GM19328 (cell line): ENCODE results near the gene PPP1R12C.
"Not testable (repeated sequence)": the region's sequence is repeated elsewhere in the genome, so short reads cannot be mapped to it uniquely, and the experiment has no call there.

Experiments used
- ATAC-seq: cut with Tn5 transposase; IDR thresholded peaks from one replicate; pipeline ENCODE4 v1.9.1; 2021; ENCODE audit warnings: mild to moderate bottlenecking, moderate library complexity; ENCODE audit not compliant: unreplicated experiment

Gene PPP1R12C

DNA sequence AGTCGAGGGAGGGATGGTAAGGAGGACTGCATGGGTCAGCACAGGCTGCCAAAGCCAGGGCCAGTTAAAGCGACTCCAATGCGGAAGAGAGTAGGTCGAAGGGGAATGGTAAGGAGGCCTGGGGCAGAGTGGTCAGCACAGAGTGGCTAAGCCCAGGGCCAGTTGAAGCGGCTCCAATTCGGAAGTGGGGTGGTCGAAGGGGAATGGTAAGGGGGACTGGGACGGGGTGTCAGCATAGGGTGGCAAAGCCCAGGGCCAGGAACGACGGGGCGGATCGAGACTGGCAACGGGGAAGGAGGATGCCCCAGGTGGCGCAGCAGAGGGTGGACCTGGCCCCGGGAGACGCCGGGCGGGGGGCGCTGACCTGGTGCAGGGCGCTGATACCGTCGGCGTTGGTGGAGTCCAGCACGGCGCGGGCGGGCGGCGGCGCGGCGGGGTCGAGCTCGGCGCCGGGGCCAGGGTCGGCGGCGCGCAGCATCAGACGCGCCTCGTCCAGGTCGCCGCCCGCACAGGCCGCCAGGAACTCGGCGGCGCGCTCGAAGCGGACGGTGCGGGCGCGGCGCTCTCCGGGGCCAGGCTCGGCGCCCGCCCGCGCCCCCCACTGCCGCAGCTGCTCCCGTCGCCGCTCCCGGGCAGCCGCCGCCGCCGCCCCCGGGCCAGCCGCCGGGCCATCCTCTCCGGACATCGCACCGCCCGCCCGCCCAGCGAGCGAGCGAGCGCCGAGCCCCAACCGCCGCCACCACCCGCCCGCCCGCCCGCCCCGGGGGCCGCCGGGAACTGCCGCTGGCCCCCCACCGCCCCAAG lies at the start of gene PPP1R12C:
PPP1R12C (minus strand) TSS at position 779 of the 804 bp plus-strand sequence; CDS start at position 685, 94 bp downstream.
- peak; percentile 3 for ATAC-seq

DNA sequence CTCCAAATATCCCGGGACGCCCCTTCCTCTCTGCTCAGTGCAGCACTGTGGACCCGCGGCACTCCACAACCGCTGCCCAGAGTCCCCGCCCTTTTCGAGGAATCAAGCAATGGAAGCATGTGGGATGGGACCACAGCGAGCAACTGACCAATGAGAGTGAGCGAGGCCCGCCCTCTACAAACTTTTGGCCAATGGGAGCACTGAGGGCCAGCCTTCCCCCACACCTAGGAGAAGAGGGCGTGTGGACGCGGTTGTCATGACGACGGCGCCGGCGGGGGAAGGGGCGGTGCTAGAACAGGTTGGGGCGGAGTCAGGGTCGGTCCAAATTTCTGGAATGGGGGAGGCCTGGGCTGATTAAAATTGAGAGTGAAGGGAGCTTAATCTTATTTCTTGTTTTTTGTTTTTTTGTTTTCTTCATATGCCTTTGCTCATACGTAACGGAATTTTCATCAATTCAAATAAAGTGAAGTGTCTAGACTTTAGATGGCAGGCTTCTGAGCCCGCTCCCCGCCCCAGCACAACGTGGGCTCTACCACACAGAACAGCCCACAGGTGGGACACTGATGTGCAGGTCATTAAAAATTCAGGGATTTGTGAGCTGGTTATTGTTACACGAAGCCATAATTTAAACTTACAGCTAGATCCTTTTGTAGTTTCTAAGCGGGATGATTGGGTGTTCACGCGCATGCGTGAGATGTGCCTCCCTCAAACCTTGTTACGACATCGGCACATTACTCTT lies 49.3 kb upstream of the PPP1R12C start, which contains the start of gene DNAAF3:
DNAAF3 (minus strand) TSS at position 84 of the 739 bp plus-strand sequence. CDS start 200 bp downstream, outside the sequence.
- peak; percentile 64 for ATAC-seq

DNA sequence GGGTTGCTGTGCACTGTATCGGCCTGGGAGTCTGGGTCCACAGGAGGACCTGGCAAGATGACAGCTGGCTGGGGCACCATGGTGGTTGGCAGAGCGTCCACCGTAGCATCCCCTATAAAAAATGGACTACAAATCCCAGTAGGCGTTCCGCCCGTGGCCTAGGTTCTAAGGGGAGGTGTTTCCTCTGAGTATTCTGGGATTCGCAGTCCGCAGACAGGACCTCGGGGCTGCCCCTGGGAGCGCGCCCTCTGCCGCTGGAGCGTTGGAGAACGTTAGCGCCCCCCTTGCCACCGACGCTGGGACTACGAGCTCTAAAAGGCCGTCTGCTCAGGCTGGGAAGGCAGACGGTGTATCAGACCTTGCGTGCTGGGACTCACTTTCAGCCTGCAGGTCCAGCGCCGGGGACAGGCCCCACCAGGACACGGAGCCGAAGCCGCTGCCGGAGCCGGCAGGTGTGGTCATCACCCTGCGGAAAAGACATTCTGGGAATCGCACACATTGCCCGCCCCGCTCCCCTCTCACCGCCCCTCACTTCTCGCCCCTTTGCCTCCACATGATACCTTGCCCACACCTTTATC lies 48.6 kb upstream of the PPP1R12C start:
- ATAC-seq: peak; percentile 17

DNA sequence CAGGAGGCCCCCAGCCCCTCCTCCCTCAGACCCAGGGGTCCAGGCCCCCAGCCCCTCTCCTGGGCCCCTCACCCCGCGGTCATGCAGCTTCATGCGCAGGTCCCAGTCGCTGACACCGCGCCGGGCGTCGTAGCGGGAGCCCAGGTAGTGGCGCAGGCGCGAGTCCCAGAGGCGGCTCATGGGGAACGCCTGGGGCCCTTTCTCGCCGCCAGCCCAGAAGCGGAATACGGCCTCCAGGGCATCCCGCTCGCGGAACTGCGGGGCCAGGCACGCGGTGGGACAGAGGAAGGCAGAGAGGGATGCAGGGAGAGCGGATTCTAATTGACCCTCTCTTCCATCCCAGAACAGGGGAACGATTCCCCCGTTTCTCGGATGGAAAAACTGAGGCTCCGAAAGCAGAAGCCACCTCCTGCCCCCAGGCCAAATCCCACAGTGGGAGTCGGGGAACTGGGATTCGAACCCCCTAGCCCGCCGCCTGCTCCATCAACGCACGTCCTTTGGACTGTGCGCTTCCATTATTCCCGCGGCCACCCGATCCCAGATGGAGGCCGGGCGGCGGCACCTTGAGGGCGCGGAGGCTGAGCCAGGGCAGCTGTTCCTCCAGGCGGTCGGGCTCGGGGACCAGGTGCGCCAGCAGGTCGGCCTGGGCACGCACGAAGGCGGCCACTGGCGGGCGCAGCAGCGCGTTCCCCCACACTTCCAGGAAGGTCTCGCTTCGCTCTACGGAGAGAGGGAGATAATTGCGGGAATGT lies 44.3 kb upstream of the PPP1R12C start:
- no peak for ATAC-seq

DNA sequence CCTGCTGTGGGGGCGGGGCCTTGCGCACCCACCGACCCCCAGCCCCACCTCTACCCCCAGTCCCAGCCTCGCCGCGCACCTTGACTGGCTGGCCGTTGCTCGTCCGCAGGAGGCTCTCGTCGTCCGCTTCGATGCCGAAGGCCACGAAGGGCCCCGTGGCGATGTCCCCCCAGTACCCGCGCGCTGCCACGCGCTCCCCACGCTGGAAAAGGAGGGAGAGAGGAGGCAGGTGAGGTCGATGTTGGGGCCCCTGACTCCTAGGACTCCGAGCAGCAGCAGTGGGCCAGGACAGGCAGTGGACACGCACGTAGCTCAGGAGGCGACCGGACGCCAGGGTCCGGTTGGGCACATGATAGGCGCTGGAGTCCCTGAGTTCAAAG lies 43.5 kb upstream of the PPP1R12C start:
- ATAC-seq: no peak

DNA sequence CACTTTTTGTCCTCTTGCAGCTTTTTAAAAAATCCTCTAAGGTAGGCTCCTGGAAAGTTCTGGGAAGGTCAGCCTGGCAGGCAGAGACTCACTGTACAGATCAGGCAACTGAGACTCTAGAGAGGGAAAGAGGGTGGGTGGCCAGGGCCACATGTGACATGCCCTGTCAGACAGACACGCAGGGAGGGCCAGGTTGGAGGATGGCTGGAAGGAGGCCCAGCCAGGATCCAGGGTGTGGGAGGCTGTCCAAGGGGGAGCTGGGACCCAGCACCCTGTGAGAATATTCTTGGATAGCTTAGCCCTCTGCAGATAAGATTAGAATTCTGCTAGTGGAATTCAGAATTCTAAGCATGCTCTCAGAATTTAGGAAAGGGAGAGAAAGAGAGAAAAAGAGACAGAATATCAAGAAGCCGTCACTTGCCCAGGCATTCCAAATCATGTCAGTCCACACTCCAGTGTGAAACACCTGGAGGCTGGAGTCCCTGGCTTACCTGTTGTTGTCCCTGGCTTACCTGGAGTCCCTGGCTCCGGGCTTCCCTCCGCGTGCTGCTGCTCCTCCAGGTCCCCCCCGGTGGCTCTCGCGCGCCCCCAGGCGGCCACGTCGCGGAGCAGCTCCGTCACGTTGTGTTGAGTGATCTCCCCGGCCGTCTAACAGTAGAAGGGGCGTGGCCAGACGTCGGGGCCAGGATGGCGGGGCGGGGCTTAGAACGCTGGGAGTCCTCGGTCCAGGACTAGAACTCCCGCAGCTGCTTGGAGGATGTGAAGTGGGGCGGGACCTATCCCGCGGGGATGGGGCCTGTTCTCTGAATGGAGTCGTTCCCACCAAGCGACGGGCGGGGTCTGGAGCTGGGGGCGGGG lies 42.9 kb upstream of the PPP1R12C start:
- peak; percentile 57 for ATAC-seq

DNA sequence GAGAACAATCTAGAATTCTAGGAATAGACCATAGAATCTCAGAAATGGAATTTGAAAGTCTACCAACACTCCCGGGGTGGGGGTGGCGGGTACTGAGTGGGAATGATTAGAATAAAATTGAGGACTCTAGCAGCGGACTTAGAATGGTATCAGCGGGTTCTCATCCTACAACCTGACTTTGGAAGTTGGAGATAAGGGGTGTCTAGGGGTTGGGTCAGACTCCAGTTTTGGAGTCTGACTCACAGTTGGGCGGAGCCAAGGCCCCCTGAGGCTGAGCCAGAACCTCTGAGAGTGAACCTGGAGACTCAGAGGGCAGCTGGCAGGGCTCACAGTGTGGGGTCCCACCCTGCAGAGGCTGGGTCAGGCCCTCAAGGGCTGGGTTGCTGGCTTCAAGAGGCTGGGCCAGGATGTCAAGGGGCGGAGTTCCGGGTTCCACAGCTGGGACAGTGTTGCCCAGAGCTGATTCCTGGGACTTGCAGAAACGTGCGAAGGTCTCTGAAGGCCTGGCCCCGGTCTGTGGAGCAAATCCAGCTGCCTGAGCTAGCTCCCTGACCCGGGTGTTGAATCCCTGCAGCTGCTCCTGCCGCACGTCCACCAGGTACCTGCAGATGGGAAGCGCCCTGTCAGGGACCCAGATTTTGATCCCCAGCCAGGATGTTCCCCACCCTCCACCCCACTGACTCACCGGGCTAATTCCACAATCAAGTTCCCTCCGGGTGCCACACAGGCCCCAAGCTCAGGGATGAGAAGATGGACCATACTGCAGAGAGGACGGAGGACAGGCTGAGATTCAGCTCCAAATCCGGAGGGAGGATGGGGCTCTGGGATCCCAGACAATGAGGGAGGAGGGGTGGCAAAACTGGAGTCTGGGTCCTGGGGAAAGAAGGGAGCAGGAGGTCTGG lies 41.7 kb upstream of the PPP1R12C start:
- no peak for ATAC-seq

DNA sequence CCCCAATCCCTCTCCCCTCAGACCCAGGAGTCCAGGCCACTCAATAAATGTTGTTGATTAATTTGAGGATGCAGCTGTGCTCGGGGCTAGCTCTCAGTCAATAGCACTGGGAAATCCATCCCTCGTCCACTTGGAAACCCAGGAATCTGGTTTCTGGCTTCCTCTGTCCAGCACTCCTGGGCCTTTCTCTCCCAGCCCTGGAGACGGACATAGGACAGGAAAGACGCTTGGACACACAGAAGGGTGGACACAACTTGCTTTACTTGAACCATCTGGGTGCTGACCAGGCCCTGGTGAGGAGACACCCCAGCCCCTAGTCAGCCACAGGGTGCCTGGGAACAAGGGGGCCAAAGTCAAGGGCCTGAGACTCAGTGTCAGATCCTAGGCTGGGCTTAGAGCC lies 41.0 kb upstream of the PPP1R12C start:
- no peak for ATAC-seq

DNA sequence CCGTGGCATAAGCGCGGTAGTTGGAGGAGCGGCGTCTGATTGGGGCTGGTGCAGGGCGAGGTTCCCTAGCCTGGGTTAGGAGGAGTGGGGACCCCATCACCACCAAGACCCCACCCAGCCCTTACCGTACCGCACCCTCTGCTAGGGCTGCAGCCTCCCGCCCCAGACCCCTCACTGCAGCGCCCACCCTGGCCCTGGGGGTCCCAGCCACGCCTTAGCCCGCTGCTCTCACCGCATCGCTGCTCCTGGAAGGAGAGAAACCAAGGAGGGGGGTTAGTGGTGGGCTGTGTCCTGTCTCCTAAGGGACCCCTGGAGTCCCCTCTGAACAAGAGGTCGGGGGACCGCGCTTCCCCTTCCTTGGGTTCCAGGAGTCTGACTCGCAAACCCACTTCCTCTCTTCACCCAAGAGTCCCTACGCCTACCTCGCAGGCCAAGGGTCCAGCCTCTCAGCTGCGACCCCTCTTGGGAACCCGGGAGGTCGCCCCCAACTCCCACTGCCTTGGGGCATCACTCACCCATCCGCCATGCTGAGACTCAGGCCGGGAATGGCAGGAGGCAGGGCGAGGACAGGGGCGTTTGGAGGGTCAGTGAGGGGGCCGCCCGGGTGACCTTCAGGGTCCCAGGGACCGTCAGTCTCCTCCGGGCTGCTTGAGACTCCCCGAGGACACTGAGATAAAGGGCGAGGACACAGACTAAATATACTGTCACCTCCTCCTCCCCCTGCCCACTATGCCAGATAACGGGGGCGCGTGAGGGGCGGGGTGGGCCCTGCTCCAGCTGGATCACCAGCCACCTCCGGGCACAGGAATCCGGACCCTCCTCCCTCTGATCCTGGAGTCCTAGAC lies 39.8 kb upstream of the PPP1R12C start, which contains the start of gene TNNI3:
TNNI3 (minus strand) TSS at position 669 of the 845 bp plus-strand sequence; CDS start at position 526, 143 bp downstream.
- ATAC-seq: no peak

DNA sequence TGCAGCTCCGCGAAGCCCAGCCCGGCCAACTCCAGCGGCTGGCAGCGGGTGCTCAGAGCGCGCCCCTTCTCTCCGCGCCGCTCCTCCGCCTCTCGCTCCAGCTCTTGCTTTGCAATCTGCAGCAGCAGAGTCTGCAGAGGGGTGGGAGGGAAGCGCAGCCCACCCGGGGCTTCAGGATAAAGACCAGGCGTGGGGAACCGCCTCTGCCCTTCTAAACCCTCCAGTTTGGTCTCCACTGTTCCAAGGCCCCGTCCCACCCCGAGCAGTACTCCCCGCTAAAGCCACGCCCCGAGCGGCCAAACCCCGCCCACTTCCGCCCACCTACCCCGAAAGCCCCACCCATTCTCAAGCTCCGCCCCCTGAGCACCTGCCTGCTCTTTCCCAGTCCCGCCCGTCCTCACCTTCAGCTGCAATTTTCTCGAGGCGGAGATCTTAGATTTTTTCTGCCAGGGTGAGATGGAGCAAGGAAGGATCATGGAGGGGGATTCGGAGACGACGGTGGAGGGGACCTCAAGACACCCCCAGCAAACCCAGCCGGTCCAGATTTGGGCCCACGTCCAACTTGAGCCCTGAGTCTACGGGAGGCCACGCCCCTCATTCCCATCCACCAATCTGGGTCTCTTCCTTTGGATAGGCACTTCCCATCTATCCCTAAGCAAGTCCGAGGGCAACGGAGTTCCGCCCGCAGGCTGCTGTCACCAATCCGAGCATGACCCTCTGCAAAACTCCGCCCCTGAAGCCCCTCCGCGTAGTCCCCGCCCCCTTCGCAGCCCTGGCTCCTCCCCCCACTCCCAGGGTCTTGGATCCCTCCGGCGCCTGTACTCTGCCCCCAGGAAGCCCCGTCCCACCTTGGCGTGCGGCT lies 39.0 kb upstream of the PPP1R12C start:
- no peak for ATAC-seq

DNA sequence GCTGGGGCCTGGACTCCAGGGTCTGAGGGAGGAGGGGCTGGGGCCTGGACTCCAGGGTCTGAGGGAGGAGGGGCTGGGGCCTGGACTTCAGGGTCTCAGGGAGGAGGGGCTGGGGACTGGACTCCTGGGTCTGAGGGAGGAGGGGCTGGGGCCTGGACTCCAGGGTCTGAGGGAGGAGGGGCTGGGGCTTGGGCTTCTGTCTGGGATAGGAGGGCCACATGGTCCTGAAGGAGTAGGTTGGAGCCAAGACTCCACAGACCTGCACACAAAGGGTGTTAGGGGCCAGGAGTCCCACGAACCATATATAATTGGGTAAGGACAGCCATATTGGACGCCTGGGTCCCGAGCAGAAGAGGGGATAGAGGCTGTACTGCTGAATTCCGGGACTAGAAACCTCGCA lies 38.3 kb upstream of the PPP1R12C start:
- not testable (repeated sequence) for ATAC-seq

DNA sequence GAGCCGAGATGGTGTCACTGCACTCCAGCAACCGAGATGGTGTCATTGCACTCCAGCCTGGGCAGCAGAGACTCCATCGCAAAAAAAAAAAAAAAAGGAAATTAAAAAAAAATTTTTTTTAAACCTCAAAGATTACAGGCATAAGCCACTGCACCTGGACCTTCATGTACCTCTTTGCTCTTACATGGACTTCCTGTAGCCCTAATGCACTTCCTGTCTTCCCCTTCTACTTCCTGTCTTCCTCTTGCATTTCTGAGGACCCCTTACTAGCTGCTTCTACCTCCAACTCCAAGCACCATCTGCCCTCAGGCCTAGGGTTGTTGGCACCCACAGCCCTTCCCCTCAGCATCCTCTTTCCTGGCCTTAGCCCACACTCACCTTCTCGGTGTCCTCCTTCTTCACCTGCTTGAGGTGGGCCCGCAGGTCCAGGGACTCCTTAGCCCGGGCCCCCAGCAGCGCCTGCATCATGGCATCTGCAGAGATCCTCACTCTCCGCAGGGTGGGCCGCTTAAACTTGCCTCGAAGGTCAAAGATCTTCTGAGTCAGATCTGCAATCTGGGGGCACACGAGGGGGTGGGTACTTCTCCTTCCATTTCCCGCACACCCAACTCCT lies 36.3 kb upstream of the PPP1R12C start:
- no peak for ATAC-seq

DNA sequence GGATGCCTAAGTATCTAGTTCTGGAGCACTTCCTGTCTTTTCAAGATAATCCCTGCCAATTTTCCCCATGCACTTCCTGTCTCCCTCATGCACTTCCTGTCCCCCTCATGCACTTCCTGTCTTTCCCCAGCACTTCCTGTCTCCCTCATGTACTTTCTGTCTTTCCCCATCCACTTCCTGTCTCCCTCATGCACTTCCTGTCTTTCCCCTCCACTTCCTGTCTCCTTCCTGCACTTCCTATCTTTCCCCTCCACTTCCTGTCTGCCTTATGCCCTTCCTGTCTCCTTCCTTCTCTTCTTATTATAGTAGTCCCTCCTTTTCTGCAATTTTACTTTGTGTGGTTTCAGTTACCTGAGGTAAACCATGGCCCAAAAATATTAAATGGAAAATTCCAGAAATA lies 34.6 kb upstream of the PPP1R12C start:
- ATAC-seq: no peak

DNA sequence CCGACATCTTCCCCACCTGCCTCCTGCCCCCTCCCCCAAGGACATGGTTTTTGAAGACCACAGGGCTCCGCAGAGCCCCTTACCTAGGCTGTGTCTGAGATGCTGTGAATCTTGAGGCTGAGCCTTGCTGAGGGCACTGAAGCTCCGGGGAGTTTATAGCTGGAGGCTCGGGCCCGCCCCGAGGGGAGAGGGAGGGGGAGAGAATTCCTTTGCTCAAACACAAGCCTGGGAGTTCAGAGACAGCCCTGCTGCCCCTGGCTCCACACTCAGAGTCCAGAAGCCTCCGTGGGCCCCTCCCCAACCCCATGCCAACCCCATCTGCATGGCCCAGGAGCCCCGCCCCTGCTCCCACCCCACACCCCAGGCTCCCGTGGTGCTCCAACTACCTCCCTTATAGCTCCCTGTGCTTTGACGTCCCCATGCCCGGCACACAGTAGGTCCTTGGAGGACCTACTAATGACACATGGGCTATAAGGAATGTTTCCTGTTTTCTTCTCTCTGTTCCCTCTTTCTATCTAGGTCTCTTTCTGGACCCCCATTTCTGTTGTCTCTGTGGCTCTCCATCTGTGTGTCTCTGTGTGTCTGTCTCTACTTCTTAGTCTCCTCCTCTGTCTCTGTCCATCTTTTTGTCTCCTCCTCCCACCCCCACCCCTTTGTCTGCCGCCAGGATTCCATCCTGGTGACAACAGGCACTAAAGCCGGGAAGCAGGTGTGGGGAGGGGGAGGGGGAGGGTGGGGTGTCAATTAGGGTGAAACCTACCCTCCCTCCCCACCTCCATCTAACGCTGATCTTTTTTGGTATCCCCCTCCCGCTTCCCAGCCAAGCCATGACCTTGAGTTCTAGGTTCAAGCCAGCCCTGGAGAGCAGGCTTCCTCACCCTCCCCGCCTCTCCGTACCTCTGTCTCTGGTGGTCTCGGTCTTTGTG lies 31.9 kb upstream of the PPP1R12C start, which contains the start of gene TNNT1:
TNNT1 (minus strand) TSS at position 129 of the 926 bp plus-strand sequence. CDS start 2,049 bp downstream, outside the sequence.
- ATAC-seq: no peak

DNA sequence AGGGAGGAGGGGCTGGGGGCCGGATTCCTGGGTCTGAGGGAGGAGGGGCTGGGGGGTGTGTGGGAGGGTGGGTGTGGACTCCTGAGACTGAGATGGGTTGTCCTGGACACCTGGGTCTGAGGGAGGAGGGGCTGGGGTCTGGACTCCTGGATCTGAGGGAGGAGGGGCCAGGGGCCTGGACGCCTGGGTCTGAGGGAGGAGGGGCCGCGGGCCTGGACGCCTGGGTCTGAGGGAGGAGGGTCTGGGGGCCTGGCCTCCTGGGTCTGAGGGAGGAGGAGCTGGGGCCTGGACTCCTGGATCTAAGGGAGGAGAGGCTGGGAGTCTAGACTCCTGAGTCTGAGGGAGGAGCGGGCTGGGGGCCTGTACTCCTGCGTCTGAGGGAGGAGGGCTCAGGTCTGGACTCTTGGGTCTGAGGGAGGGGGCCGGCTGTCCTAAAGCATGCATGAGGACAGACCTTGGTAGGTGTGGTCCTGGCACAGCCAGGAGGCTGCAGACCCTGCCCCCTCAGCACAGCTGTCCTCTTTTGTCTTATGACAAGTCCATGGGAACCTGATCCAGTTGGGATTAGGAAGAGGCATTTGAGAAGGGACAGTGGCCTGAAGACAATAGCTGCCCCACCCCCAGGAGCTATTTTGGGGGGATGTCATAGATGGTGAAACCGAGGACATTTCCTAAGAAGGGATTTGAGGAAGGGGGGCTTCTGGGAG lies 30.3 kb upstream of the PPP1R12C start:
- ATAC-seq: no peak
